GM23248 (cell line): ENCODE results near the gene TPGS1.

ENCODE experiments used
- EZH2 ChIP-seq: fragments of 200-600 bp; sonication (generic); IDR thresholded peaks from 2 replicates; pipeline ENCODE4 v1.6.1; 2018; ENCODE audit warnings: antibody characterized with exemption, mild to moderate bottlenecking; ENCODE audit not compliant: insufficient read depth, poor library complexity, severe bottlenecking
- EZH2phosphoT487 ChIP-seq: fragments of 200-600 bp; sonication (generic); IDR thresholded peaks from 2 replicates; pipeline ENCODE4 v1.6.1; 2018; ENCODE audit warnings: antibody characterized with exemption, moderate library complexity, mild to moderate bottlenecking, low read depth; ENCODE audit not compliant: insufficient read depth

DNA sequence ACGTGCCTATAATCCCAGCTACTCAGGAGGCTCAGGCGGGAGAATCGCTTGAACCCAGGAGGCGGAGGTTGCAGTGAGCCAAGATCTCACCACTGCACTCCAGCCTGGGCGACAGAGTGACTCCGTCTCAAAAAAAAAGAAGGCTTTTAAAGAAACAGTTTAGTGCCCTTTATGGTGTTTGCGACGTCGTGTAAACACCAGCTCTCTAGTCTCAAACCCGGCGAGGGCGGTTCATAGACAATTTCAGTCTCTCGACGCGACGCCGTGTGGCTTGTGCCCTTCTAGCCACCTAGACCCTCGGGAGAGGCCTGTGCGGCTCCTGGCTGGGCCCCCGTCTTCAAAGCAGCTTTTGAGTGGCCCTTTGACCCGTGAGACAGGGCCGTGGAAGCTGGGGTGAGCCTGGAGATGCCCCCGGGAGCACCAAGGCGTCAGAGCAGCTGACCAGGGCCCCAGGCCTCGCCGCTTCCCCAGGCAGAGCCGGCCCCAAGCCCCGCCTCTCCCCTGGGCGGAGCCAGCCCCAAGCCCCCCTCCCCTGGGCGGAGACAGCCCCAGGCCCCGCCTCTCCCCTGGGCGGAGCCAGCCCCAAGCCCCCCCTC, 16.1 kb upstream of the TPGS1 start:
- TF ChIP-seq EZH2 = no peak
- no peak for TF ChIP-seq EZH2phosphoT487
